Right lobe of liver (tissue), 4 donors: ENCODE data around the gene C6orf52.

Source experiments
- CTCF ChIP-seq, 4 donors: fragments of 200-600 bp in 3 of 4; fragments of 450-650 bp in 1 of 4; IDR thresholded peaks; one replicate each; pipeline versions ENCODE4 v1.5.1 to v1.8.0; 2016 to 2022; ENCODE audit warnings: antibody characterized with exemption in 4 of 4, mild to moderate bottlenecking in 2 of 4
- POLR2A ChIP-seq: fragments of 450-650 bp; IDR thresholded peaks from one replicate; pipeline ENCODE4 v1.6.1; 2017; ENCODE audit warnings: antibody characterized with exemption, mild to moderate bottlenecking
- donor health status: DM: no; HTN: no; CAD: no.
- donor health status: DM: no; HTN: no; CAD: no.
- donor health status: DM: no; HTN: yes; CAD: no.

GRCh38 chr6:10721850-10722569 is 27.6 kb upstream of the C6orf52 start:
- TF ChIP-seq POLR2A (no peak), CTCF (IDR thresholded peaks at IDR 0.05) (no peak)
